K562 (cell line): Measurements from ENCODE around the gene ARPC2. TPM values are rescaled to one million over a fixed set of nuclear protein-coding genes. Genes with fewer than 3 reads are reported as not detected.

Source experiments
- ZNF79 ChIP-seq: fragments of 250-450 bp; sonication (Bioruptor Pico); IDR thresholded peaks from 2 replicates; pipeline ENCODE4 v1.4.0; 2020; ENCODE audit warnings: low read depth, mild to moderate bottlenecking, moderate library complexity
- ZZZ3 ChIP-seq: fragments of 450-650 bp; IDR thresholded peaks from 2 replicates; pipeline ENCODE4 v1.6.1; 2016; ENCODE audit warnings: antibody characterized with exemption, mild to moderate bottlenecking, moderate library complexity
- polyA plus RNA-seq, 8 experiments: library from polyadenylated mRNA; depleted of rRNA in 4 of 8; stranded (reverse) in 5 of 8; unstranded in 3 of 8; fragments of >200 nt; fragmentation: Nextera tagmentation in 2 of 8; fragmentation: Illumina TruSeq in 1 of 8; extraction: Ambion mirVana in 2 of 8; extraction: Trizol in 1 of 8; gene quantifications; 2 replicates each; pipeline versions ENCODE4 v1.2.1 to v1.2.3, GENCODE V29; 2011 to 2014; ENCODE audit warnings: inconsistent platforms in 1 of 8, missing spikeins in 1 of 8
- total RNA-seq, 7 experiments: library from RNA; depleted of rRNA in 6 of 7; stranded (reverse); fragments of >200 nt in 6 of 7; fragmentation: Illumina TruSeq in 2 of 7; extraction: Trizol in 2 of 7; gene quantifications; 2 replicates each; pipeline versions ENCODE4 v1.2.1 to v1.2.3, GENCODE V29; 2011 to 2021; ENCODE audit warnings: low replicate concordance in 1 of 7
- TF ChIP-seq, protein P1 (sequence below): fragments of 150-350 bp; IDR thresholded peaks from 2 replicates; pipeline ENCODE4 v1.6.1; 2014; ENCODE audit warnings: low read depth, mild to moderate bottlenecking, low read length, borderline replicate concordance
- TF ChIP-seq, protein P2 (sequence below): fragments of 250-450 bp; sonication (Bioruptor Pico); IDR thresholded peaks from 2 replicates; pipeline ENCODE4 v1.8.0; 2022; ENCODE audit warnings: moderate library complexity, mild to moderate bottlenecking, inconsistent platforms
- TF ChIP-seq, protein P3 (sequence below): fragments of 450-650 bp; IDR thresholded peaks from 2 replicates; pipeline ENCODE4 v1.6.1; 2016
- TF ChIP-seq, protein P4 (sequence below): fragments of 450-650 bp; formaldehyde crosslinking; IDR thresholded peaks from 2 replicates; pipeline ENCODE4 v1.4.0; 2022; ENCODE audit warnings: missing genetic modification characterization
- TF ChIP-seq, protein P5 (sequence below): fragments of 450-650 bp; formaldehyde crosslinking; IDR thresholded peaks from 2 replicates; pipeline ENCODE4 v1.4.0; 2020; ENCODE audit warnings: mild to moderate bottlenecking

ARPC2 gene
- total and polyA plus RNA-seq, 9 of the 15 experiments (the other 6 are each of a cell fraction or from before 2014, with no cell fraction given): 81.9 to 187 (median 103) TPM

DNA sequence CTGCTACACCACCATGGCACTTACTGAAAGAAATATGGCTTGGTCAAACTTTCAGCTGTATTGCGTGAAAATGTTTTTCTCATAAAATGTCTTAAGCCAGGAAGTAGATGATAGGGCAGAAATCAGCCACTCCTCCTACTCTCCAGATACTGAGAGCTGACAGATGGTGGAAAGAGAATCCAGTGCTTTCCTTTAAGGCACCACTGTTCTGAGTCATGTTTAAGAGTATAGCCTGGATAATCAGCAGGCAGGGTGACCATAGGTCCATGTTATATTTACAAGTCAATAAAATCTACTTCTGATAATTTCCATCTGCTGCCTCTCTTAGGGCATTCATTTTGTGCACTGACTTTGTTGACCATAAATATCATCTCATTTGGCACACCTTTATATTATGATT is 21.9 kb downstream of the ARPC2 start (continued):
- TF ChIP-seq, protein P1, sequence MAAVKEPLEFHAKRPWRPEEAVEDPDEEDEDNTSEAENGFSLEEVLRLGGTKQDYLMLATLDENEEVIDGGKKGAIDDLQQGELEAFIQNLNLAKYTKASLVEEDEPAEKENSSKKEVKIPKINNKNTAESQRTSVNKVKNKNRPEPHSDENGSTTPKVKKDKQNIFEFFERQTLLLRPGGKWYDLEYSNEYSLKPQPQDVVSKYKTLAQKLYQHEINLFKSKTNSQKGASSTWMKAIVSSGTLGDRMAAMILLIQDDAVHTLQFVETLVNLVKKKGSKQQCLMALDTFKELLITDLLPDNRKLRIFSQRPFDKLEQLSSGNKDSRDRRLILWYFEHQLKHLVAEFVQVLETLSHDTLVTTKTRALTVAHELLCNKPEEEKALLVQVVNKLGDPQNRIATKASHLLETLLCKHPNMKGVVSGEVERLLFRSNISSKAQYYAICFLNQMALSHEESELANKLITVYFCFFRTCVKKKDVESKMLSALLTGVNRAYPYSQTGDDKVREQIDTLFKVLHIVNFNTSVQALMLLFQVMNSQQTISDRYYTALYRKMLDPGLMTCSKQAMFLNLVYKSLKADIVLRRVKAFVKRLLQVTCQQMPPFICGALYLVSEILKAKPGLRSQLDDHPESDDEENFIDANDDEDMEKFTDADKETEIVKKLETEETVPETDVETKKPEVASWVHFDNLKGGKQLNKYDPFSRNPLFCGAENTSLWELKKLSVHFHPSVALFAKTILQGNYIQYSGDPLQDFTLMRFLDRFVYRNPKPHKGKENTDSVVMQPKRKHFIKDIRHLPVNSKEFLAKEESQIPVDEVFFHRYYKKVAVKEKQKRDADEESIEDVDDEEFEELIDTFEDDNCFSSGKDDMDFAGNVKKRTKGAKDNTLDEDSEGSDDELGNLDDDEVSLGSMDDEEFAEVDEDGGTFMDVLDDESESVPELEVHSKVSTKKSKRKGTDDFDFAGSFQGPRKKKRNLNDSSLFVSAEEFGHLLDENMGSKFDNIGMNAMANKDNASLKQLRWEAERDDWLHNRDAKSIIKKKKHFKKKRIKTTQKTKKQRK: no peak
- TF ChIP-seq, protein P2, sequence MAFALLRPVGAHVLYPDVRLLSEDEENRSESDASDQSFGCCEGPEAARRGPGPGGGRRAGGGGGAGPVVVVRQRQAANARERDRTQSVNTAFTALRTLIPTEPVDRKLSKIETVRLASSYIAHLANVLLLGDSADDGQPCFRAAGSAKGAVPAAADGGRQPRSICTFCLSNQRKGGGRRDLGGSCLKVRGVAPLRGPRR (CRISPR knock-in tag): no peak
- TF ChIP-seq ZNF79 (CRISPR knock-in tag) (no peak), ZZZ3 (no peak)
- TF ChIP-seq, protein P3, sequence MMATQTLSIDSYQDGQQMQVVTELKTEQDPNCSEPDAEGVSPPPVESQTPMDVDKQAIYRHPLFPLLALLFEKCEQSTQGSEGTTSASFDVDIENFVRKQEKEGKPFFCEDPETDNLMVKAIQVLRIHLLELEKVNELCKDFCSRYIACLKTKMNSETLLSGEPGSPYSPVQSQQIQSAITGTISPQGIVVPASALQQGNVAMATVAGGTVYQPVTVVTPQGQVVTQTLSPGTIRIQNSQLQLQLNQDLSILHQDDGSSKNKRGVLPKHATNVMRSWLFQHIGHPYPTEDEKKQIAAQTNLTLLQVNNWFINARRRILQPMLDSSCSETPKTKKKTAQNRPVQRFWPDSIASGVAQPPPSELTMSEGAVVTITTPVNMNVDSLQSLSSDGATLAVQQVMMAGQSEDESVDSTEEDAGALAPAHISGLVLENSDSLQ: no peak
- TF ChIP-seq, protein P4, sequence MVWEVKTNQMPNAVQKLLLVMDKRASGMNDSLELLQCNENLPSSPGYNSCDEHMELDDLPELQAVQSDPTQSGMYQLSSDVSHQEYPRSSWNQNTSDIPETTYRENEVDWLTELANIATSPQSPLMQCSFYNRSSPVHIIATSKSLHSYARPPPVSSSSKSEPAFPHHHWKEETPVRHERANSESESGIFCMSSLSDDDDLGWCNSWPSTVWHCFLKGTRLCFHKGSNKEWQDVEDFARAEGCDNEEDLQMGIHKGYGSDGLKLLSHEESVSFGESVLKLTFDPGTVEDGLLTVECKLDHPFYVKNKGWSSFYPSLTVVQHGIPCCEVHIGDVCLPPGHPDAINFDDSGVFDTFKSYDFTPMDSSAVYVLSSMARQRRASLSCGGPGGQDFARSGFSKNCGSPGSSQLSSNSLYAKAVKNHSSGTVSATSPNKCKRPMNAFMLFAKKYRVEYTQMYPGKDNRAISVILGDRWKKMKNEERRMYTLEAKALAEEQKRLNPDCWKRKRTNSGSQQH: no peak
- TF ChIP-seq, protein P5, sequence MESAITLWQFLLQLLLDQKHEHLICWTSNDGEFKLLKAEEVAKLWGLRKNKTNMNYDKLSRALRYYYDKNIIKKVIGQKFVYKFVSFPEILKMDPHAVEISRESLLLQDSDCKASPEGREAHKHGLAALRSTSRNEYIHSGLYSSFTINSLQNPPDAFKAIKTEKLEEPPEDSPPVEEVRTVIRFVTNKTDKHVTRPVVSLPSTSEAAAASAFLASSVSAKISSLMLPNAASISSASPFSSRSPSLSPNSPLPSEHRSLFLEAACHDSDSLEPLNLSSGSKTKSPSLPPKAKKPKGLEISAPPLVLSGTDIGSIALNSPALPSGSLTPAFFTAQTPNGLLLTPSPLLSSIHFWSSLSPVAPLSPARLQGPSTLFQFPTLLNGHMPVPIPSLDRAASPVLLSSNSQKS: no peak
